KMS-11 (cell line): ENCODE data around the gene NCAM2.

ENCODE experiments used
- H2AFZ ChIP-seq: fragments of 200-600 bp; sonication (generic); 2 replicates; pipeline ENCODE4 v1.6.1; 2016; ENCODE audit warnings: antibody characterized with exemption, mixed run types, low read depth
- H3K27ac ChIP-seq: fragments of 200-600 bp; sonication (generic); 2 replicates; pipeline ENCODE4 v1.6.1; 2016; ENCODE audit warnings: mild to moderate bottlenecking, mixed run types
- H3K27me3 ChIP-seq: fragments of 200-600 bp; sonication (generic); 2 replicates; pipeline ENCODE4 v1.6.1; 2017; ENCODE audit warnings: mild to moderate bottlenecking, low read depth, mixed run types, moderate library complexity; ENCODE audit not compliant: insufficient read depth
- H3K36me3 ChIP-seq: fragments of 200-600 bp; sonication (generic); 2 replicates; pipeline ENCODE4 v1.6.1; 2017; ENCODE audit warnings: mild to moderate bottlenecking, mixed run types; ENCODE audit not compliant: insufficient read depth
- H3K4me1 ChIP-seq: fragments of 200-600 bp; sonication (generic); 2 replicates; pipeline ENCODE4 v1.6.1; 2016; ENCODE audit warnings: mild to moderate bottlenecking, low read depth, mixed run types; ENCODE audit not compliant: poor library complexity, severe bottlenecking
- H3K4me2 ChIP-seq: fragments of 200-600 bp; sonication (generic); 2 replicates; pipeline ENCODE4 v1.7.0; 2016; ENCODE audit warnings: mild to moderate bottlenecking, mixed run types
- H3K4me3 ChIP-seq: fragments of 200-600 bp; sonication (generic); IDR thresholded peaks from 2 replicates; pipeline ENCODE4 v1.6.1; 2017; ENCODE audit warnings: low read depth, low read length, mixed read lengths; ENCODE audit not compliant: insufficient read depth
- H3K79me2 ChIP-seq: fragments of 200-600 bp; sonication (generic); 2 replicates; pipeline ENCODE4 v1.6.1; 2016; ENCODE audit warnings: low read depth, mixed run types; ENCODE audit not compliant: insufficient read depth
- H3K9ac ChIP-seq: fragments of 200-600 bp; sonication (generic); 2 replicates; pipeline ENCODE4 v1.6.1; 2016; ENCODE audit warnings: mild to moderate bottlenecking, mixed run types
- H4K20me1 ChIP-seq: fragments of 200-600 bp; sonication (generic); 2 replicates; pipeline ENCODE4 v1.6.1; 2016; ENCODE audit warnings: mild to moderate bottlenecking, mixed run types; ENCODE audit not compliant: insufficient read depth
- TF ChIP-seq, protein P1 (sequence below): fragments of 200-600 bp; sonication (generic); conservative IDR thresholded peaks from 2 replicates; pipeline ENCODE4 v1.6.1; 2017; ENCODE audit warnings: low read depth, mild to moderate bottlenecking, antibody characterized with exemption, low read length, moderate library complexity, mixed read lengths

The NCAM2 gene

DNA sequence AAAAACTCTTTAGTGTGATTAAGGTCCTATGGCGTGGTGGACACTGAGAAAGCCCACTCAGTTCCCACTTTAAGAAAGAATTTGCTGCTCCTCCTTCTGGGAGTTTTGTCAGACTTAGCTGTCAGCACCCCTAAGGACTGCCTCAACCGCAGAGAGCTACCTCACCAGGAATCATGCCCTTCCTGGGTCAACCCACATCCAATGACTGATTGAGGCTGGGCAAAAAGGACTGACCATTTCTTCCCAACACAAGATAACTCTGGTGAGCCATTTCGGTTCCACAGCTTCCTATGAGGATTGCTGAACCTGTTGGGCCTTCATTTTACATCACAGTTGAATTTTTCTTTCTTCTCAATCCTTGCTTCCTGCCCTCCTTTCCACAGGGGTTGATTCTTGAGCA is 197.9 kb downstream of the NCAM2 start:
- no peak overlapping the region for H3K27ac ChIP-seq
- H3K79me2 ChIP-seq = no peaks in the 10 kb centered on the region
- H3K4me2 ChIP-seq = no peak overlapping the region
- no peak overlapping the region for H2AFZ ChIP-seq
- H3K4me1 ChIP-seq = no peaks in the 10 kb centered on the region
- no peaks in the 10 kb centered on the region for H3K36me3 ChIP-seq
- H3K27me3 ChIP-seq = no peaks in the 10 kb centered on the region
- no peak overlapping the region for H3K9ac ChIP-seq
- no peak overlapping the region for H3K4me3 ChIP-seq
- H4K20me1 ChIP-seq = no peaks in the 10 kb centered on the region
- TF ChIP-seq, protein P1, sequence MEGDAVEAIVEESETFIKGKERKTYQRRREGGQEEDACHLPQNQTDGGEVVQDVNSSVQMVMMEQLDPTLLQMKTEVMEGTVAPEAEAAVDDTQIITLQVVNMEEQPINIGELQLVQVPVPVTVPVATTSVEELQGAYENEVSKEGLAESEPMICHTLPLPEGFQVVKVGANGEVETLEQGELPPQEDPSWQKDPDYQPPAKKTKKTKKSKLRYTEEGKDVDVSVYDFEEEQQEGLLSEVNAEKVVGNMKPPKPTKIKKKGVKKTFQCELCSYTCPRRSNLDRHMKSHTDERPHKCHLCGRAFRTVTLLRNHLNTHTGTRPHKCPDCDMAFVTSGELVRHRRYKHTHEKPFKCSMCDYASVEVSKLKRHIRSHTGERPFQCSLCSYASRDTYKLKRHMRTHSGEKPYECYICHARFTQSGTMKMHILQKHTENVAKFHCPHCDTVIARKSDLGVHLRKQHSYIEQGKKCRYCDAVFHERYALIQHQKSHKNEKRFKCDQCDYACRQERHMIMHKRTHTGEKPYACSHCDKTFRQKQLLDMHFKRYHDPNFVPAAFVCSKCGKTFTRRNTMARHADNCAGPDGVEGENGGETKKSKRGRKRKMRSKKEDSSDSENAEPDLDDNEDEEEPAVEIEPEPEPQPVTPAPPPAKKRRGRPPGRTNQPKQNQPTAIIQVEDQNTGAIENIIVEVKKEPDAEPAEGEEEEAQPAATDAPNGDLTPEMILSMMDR = no peak

DNA sequence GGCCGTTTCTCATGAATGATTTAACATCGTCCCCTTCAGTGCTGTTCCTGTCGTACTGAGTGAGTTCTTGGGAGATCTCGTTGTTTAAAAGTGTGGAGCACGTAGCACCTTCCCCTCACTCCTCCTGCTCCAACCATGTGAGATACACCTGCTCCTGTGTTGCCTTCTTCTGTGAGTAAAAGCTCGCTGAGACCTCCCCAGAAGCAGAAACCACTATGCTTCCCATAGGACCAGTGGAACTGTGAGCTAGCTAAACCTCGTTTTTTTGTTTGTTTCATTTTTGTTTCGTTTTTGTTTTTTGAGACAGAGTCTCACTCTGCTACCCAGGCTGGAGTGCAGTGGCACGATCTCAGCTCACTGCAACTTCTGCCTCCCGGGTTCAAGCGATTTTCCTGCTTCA is 198.6 kb downstream of the NCAM2 start:
- H3K27me3 ChIP-seq = no peaks in the 10 kb centered on the region
- H3K9ac ChIP-seq = no peak overlapping the region
- no peak overlapping the region for H2AFZ ChIP-seq
- H3K79me2 ChIP-seq = no peaks in the 10 kb centered on the region
- H3K4me1 ChIP-seq = no peaks in the 10 kb centered on the region
- H3K4me2 ChIP-seq = no peak overlapping the region
- TF ChIP-seq, protein P1 = no peak
- no peak overlapping the region for H3K27ac ChIP-seq
- H3K4me3 ChIP-seq = no peak overlapping the region
- no peaks in the 10 kb centered on the region for H3K36me3 ChIP-seq
- no peaks in the 10 kb centered on the region for H4K20me1 ChIP-seq

DNA sequence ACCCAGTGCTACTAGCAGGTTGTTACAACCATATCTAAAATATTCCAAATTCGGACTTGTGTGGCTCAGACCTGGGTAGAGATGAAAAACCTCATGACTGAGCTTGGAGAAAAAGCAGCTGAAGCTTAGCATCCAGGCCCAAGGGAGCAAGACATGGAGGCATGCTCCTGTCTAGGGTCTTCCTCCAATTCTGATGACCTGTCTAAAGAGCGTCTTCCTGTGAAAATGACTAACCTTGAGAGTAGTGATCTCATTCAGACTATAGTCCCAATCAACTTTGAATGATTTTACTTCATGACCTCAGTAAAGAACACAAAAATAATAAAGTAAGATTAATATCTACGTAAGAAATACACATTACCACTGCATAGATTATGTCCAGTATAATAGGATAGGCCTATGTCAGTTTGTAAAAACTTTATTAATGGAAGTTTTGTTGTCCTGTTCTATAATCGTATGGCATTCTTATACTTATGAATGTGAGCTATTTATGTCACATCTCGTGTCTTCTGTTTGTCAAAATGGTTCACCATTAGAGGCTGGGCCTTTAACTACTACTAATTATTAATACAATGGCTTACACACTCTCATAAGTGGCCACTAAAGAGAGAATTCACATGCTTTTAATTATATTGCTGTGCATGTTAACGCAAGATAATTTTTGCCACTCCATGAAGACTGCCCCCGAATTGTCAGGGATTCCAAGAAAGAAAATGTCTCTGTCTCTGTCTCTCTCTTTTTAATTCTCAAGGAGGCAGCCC is 201.3 kb downstream of the NCAM2 start:
- Histone ChIP-seq H3K27ac (no peak overlapping the region), H2AFZ (no peak overlapping the region), H4K20me1 (no peaks in the 10 kb centered on the region), H3K36me3 (no peaks in the 10 kb centered on the region), H3K9ac (no peak overlapping the region), H3K4me3 (no peak overlapping the region), H3K79me2 (no peaks in the 10 kb centered on the region), H3K4me2 (no peak overlapping the region), H3K4me1 (no peaks in the 10 kb centered on the region), H3K27me3 (no peaks in the 10 kb centered on the region)
- TF ChIP-seq, protein P1 = no peak

DNA sequence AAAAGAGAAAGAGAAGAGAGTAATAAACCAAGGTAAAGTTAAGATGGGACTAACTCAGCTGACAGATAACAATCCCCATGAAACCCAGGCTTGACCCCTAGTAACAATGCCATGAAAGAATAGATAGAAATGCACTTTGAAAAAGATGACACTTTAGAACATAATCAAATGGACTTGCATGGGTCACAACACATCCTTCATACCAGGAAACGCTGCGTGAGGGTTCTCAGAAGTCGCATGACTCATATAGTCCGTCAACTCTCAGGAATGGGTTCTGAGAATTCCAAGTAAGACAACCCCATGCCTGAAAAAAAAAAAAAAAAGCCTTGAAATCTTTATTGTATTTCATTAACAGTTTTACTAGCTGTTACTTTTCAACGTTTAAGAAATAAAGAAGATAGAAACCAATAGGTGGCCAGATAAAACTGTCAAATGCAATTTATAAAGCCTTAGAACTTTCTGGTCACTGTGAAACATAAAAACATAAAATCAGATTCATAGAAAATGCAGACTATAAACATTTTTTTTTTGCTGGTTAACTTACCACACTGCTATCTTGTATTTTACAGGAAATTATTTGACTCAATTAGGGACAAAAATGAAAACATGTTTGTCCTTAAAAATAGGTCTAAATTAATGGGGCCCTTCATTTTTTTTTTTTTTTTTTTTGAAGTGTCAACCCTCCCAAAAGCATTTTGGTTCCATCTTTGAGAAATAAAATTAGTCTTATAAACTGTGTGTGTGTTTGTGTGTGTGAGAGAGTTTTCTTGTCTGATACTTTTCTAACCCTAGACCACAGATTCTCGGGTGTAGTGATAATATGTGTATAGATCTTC is 202.1 kb downstream of the NCAM2 start:
- H3K4me1 ChIP-seq = no peaks in the 10 kb centered on the region
- H3K4me3 ChIP-seq = no peak overlapping the region
- H2AFZ ChIP-seq = no peak overlapping the region
- no peaks in the 10 kb centered on the region for H3K79me2 ChIP-seq
- no peaks in the 10 kb centered on the region for H3K27me3 ChIP-seq
- no peak overlapping the region for H3K4me2 ChIP-seq
- H4K20me1 ChIP-seq = no peaks in the 10 kb centered on the region
- TF ChIP-seq, protein P1 = no peak
- H3K27ac ChIP-seq = no peak overlapping the region
- H3K9ac ChIP-seq = no peak overlapping the region
- H3K36me3 ChIP-seq = no peaks in the 10 kb centered on the region
